Natural killer cell (primary cell): ENCODE results near the gene HINT3. TPM values are rescaled to one million over a fixed set of nuclear protein-coding genes. Genes with fewer than 3 reads are reported as not detected.

ENCODE experiments used
- ATAC-seq, 3 donors: fragments of 150-1000 bp in 2 of 3; fragments of 200-7000 bp in 1 of 3; cut with Tn5 transposase; 1 replicate in 1 of 3; 2 replicates in 2 of 3; pipeline ENCODE4 v1.10.0; 2021; ENCODE audit warnings: mild to moderate bottlenecking in 2 of 3, moderate library complexity in 2 of 3
- DNase-seq, 2 donors: peaks; one replicate each; pipeline versions ENCODE4 v3.0.0 to v3.0.0-alpha.2; 2013 to 2021; ENCODE audit warnings: mixed read lengths in 1 of 2
- H3K27ac ChIP-seq: one replicate; pipeline ENCODE4 v1.5.1; 2013; ENCODE audit warnings: mild to moderate bottlenecking, low read length
- H3K27me3 ChIP-seq: one replicate; pipeline ENCODE4 v1.6.1; 2013; ENCODE audit warnings: low read length; ENCODE audit not compliant: control insufficient read depth, insufficient read depth
- H3K36me3 ChIP-seq: one replicate; pipeline ENCODE4 v1.6.1; 2013; ENCODE audit warnings: low read length; ENCODE audit not compliant: control insufficient read depth, insufficient read depth
- H3K4me1 ChIP-seq: one replicate; pipeline ENCODE4 v1.6.1; 2013; ENCODE audit warnings: low read length; ENCODE audit not compliant: control insufficient read depth, insufficient read depth
- H3K4me3 ChIP-seq: one replicate; pipeline ENCODE4 v1.5.1; 2013; ENCODE audit warnings: low read length
- H3K9me3 ChIP-seq: one replicate; pipeline ENCODE4 v1.6.1; 2013; ENCODE audit warnings: low read length; ENCODE audit not compliant: control insufficient read depth, insufficient read depth
- H3K27ac Mint-ChIP-seq, 2 donors: one replicate each; pipeline ENCODE4 v1.8.0; 2022; ENCODE audit warnings: mild to moderate bottlenecking in 2 of 2, mixed read lengths in 2 of 2, moderate library complexity in 1 of 2
- H3K27me3 Mint-ChIP-seq, 2 donors: one replicate each; pipeline ENCODE4 v1.8.0; 2022; ENCODE audit warnings: low read depth in 2 of 2, mixed read lengths in 2 of 2
- H3K36me3 Mint-ChIP-seq: one replicate; pipeline ENCODE4 v1.8.0; 2022; ENCODE audit warnings: mixed read lengths
- H3K4me1 Mint-ChIP-seq, 2 donors: one replicate each; pipeline ENCODE4 v1.8.0; 2022; ENCODE audit warnings: mixed read lengths in 2 of 2
- H3K4me3 Mint-ChIP-seq: one replicate; pipeline ENCODE4 v1.8.0; 2022; ENCODE audit warnings: mild to moderate bottlenecking, moderate library complexity, mixed read lengths
- H3K9me3 Mint-ChIP-seq, 2 donors: one replicate each; pipeline ENCODE4 v1.8.0; 2022; ENCODE audit warnings: mixed read lengths in 2 of 2
- CTCF ChIP-seq: fragments of 200-600 bp; IDR thresholded peaks from one replicate; pipeline ENCODE4 v1.8.0; 2022; ENCODE audit warnings: antibody characterized with exemption
- WGBS: methylation state at CpG from one replicate; pipeline ENCODE4 v1.1.7; 2013; ENCODE audit warnings: missing lambda C conversion rate; ENCODE audit not compliant: insufficient coverage; 5-methylcytosine and 5-hydroxymethylcytosine counted together
- intact Hi-C: fragments of 100-400 bp; cut with micrococcal nuclease; formaldehyde crosslinking; loops from one replicate; pipeline ENCODE4 v1.14.2; 2022
- total RNA-seq, 4 donors: library from RNA; stranded (reverse); fragments of 120-200 nt in 1 of 4; gene quantifications; one replicate each; pipeline versions ENCODE4 v1.2.3 to v1.2.4, GENCODE V29; 2013 to 2022

HINT3 gene
- total RNA-seq, 3 donors from 2014 or later (not counting 1 experiment from before 2014, with no cell fraction given): 9.7 to 10.5 (median 10.3) TPM

- Mint-ChIP-seq H3K27me3 (no peaks in the 10 kb centered on the region), H3K4me1 (peaks cover 10 to 18% of the 10 kb centered on the region in 2 donors), H3K36me3 (peaks cover 32% of the 10 kb centered on the region), H3K27ac (no peak overlapping the region), H3K9me3 (no peaks in the 10 kb centered on the region), H3K4me3 (no peak overlapping the region)
- no peaks in the 10 kb centered on the region for H3K9me3 ChIP-seq
- H3K4me1 ChIP-seq: no peaks in the 10 kb centered on the region
- intact Hi-C loops: no loop called here
- peaks cover 56% of the 10 kb centered on the region for H3K36me3 ChIP-seq
- no peak for ATAC-seq
- no peak for TF ChIP-seq CTCF
- no peak overlapping the region for H3K4me3 ChIP-seq
- no peaks in the 10 kb centered on the region for H3K27me3 ChIP-seq
- DNase-seq: no peak
- 93% methylated on average over 2 of the region's 3 CpGs for WGBS
- no peak overlapping the region for H3K27ac ChIP-seq
Observed at GRCh38 chr6:125926711-125927110, 29.9 kb upstream of the HINT3 start.

- no peak overlapping the region for H3K27ac ChIP-seq
- intact Hi-C loops: no loop called here
- no peak for DNase-seq
- Mint-ChIP-seq H3K4me1 (peaks cover 10 to 18% of the 10 kb centered on the region in 2 donors), H3K9me3 (no peaks in the 10 kb centered on the region), H3K27ac (no peak overlapping the region), H3K27me3 (no peaks in the 10 kb centered on the region), H3K36me3 (peaks cover 23% of the 10 kb centered on the region), H3K4me3 (no peak overlapping the region)
- H3K4me1 ChIP-seq: no peaks in the 10 kb centered on the region
- H3K27me3 ChIP-seq: no peaks in the 10 kb centered on the region
- ATAC-seq: no peak
- H3K4me3 ChIP-seq: no peak overlapping the region
- no peaks in the 10 kb centered on the region for H3K9me3 ChIP-seq
- WGBS: 78% methylated on average over 5 of the region's 7 CpGs
- TF ChIP-seq CTCF: no peak
- peaks cover 45% of the 10 kb centered on the region for H3K36me3 ChIP-seq
Observed at GRCh38 chr6:125927761-125928160, 28.8 kb upstream of the HINT3 start.

- H3K36me3 ChIP-seq: peaks cover 22% of the 10 kb centered on the region
- H3K9me3 ChIP-seq: no peaks in the 10 kb centered on the region
- Mint-ChIP-seq H3K27me3 (no peaks in the 10 kb centered on the region), H3K27ac (no peak overlapping the region), H3K4me3 (no peak overlapping the region), H3K9me3 (no peaks in the 10 kb centered on the region), H3K4me1 (no peaks in the 10 kb centered on the region), H3K36me3 (peaks cover 12% of the 10 kb centered on the region)
- H3K27ac ChIP-seq: no peak overlapping the region
- no peaks in the 10 kb centered on the region for H3K27me3 ChIP-seq
- H3K4me3 ChIP-seq: no peak overlapping the region
- intact Hi-C loops: no loop called here
- no peak for TF ChIP-seq CTCF
- no peak for DNase-seq
- ATAC-seq: no peak
- WGBS: 92% methylated on average over 1 of the region's 3 CpGs
- H3K4me1 ChIP-seq: no peaks in the 10 kb centered on the region
Observed at GRCh38 chr6:125930765-125931418, 25.7 kb upstream of the HINT3 start.
